Astrocyte of the cerebellum (primary cell): Measurements from ENCODE around the gene KIF16B.

ENCODE experiments used
- DNase-seq: peaks from one replicate; pipeline ENCODE4 v3.0.0-alpha.2; 2011; ENCODE audit warnings: low read depth
- H3K4me3 ChIP-seq: 2 replicates; pipeline ENCODE4 v1.5.1; 2011; ENCODE audit warnings: mild to moderate bottlenecking, low read depth, low read length, moderate library complexity
- CTCF ChIP-seq: IDR thresholded peaks from 2 replicates; pipeline ENCODE4 v1.5.1; 2012; ENCODE audit warnings: low read length, low read depth, moderate library complexity, mild to moderate bottlenecking; ENCODE audit errors: missing control alignments
- in situ Hi-C: cut with HindIII; loops from 2 replicates; pipeline ENCODE4 v1.10.0; 2017; ENCODE audit warnings: low sequenced_read_pairs

KIF16B gene

GRCh38 chr20:16541226-16541625, 32.0 kb downstream of the KIF16B start:
- TF ChIP-seq CTCF: no peak
- no peak for DNase-seq
- in situ Hi-C loops: no loop called here

GRCh38 chr20:16539280-16540021, 33.8 kb downstream of the KIF16B start:
- in situ Hi-C loops: no loop called here
- H3K4me3 ChIP-seq: no peak overlapping the region
- TF ChIP-seq CTCF: no peak
- no peak for DNase-seq

More at GRCh38 chr20:16541226-16541625, 32.0 kb downstream of the KIF16B start:
- H3K4me3 ChIP-seq: no peak overlapping the region

GRCh38 chr20:16538779-16539178, 34.5 kb downstream of the KIF16B start:
- in situ Hi-C loops: no loop called here
- no peak for DNase-seq
- no peak overlapping the region for H3K4me3 ChIP-seq
- TF ChIP-seq CTCF: no peak

GRCh38 chr20:16537918-16538317, 35.3 kb downstream of the KIF16B start:
- H3K4me3 ChIP-seq: no peak overlapping the region
- TF ChIP-seq CTCF: no peak
- DNase-seq: no peak
- in situ Hi-C loops: no loop called here

- no peak overlapping the region for H3K4me3 ChIP-seq
- TF ChIP-seq CTCF: no peak
- in situ Hi-C loops: no loop called here
- no peak for DNase-seq
These were observed 36.1 kb downstream of the KIF16B start for GRCh38 chr20:16537025-16537665.

- no peak overlapping the region for H3K4me3 ChIP-seq
- in situ Hi-C loops: no loop called here
- no peak for TF ChIP-seq CTCF
- no peak for DNase-seq
These were observed 38.0 kb downstream of the KIF16B start for GRCh38 chr20:16535277-16535676.
